ENCODE measurements around the gene OSBPL10. TPM values are rescaled to one million over a fixed set of nuclear protein-coding genes. Genes with fewer than 3 reads are reported as not detected.

OSBPL10 gene
- total RNA-seq, 1 donor: 7.6 TPM

DNA sequence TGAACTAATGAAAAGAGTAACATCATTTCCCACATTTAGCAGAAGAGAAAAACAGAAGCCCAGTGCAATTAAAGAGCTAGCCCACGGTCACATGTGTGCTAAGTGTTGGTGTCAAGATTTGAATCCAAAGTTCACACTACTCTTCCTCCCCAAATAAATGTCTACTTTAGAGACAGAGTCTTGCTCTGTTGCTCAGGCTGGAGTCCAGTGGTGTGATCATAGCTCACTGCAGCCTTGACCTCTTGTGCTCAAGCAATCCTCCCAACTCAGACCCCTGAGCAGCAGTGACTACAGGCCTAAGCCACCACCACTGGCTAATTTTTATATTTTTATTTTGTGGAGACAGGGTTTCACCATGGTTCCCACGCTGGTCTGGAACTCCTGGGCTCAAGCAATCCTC lies 4.8 kb downstream of the OSBPL10 start:
- peaks cover 14% of the 10 kb centered on the region for H3K4me1 ChIP-seq (ENCODE audit: insufficient read depth, low read length)
- no peak overlapping the region for H3K4me3 ChIP-seq (ENCODE audit: low read length)
- no peaks in the 10 kb centered on the region for H3K9me3 ChIP-seq (ENCODE audit: low read depth, low read length)
- H3K27me3 ChIP-seq (ENCODE audit: insufficient read depth, low read length): peaks cover 33% of the 10 kb centered on the region

DNA sequence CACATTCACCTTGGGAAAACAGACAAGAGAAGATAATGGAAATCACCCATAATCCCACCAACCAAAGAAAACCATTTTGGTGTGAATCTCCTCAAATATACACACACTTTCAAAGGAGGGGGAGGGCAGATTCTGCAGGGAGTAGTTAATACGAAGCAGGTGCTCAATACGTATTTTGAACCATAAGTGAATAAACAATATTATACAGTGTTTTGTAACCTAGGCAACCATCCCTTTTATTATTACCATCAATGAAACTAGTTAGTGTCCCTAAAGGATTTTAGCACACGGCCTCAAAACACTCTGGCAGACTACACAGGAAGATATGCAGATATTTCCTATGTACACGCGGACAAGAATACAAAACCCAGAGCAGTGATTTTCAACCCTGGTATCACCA lies 6.1 kb downstream of the OSBPL10 start:
- Histone ChIP-seq H3K4me3 (ENCODE audit: low read length) (no peak overlapping the region), H3K9me3 (ENCODE audit: low read depth, low read length) (no peaks in the 10 kb centered on the region), H3K27me3 (ENCODE audit: insufficient read depth, low read length) (peaks cover 22% of the 10 kb centered on the region), H3K4me1 (ENCODE audit: insufficient read depth, low read length) (peaks cover 2% of the 10 kb centered on the region)

DNA sequence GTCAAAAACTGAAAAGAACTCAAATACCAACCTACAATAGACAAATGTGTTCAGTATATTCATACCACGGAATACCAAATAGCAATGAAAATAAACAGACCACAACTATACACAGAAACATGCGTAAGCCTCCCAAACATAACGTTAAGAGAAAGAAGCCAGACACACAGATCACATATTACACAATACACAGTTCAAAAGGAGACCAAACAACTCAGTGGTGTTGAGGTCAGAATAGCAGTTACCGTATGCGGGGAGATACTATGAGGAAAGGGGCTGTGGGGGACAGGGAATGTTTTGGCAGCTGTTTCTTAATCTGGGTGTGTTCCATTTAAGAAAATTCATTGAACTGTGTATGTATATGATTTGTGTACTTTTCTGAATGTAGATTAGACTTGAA lies 6.6 kb downstream of the OSBPL10 start:
- Histone ChIP-seq H3K4me3 (ENCODE audit: low read length) (no peak overlapping the region), H3K27me3 (ENCODE audit: insufficient read depth, low read length) (peaks cover 18% of the 10 kb centered on the region), H3K4me1 (ENCODE audit: insufficient read depth, low read length) (no peaks in the 10 kb centered on the region), H3K9me3 (ENCODE audit: low read depth, low read length) (no peaks in the 10 kb centered on the region)

DNA sequence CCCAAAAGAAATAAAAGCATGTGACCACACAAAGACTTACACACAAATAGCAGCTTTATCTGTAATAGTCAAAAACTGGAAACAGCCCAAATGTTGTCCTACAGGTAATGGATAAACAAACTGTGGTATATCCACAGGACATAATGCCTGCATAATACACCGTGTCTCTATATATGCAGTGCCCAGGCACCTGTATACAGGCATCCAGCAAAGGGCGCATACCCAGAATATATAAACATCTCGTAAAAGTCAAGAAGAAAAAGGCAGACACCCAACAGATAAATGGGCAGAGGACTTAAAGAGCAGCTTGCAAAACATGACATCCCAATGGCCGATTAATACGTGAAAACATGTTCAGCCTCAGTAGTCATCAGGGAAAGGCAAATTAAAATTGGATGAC lies 7.2 kb downstream of the OSBPL10 start:
- no peaks in the 10 kb centered on the region for H3K9me3 ChIP-seq (ENCODE audit: low read depth, low read length)
- H3K4me1 ChIP-seq (ENCODE audit: insufficient read depth, low read length): no peaks in the 10 kb centered on the region
- H3K4me3 ChIP-seq (ENCODE audit: low read length): no peak overlapping the region
- peaks cover 11% of the 10 kb centered on the region for H3K27me3 ChIP-seq (ENCODE audit: insufficient read depth, low read length)

DNA sequence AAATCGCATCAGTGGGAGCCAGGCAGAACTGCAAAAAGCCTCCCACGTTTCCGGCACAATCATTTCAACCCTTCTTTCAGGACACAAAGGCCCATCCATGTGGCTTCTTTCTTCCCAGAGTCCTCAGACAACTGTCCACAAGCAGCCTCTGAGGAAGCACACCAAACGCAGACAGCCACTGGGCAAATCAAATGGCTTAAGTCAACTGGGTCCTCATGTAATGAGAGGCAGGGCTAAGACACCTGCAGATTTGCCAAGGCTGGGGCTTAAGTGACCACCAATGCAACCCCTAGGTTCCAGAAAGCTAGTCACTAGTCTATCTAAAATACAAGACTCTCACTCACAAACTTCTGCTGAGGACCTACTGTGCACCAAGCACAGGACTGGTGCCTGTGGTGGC lies 8.0 kb downstream of the OSBPL10 start:
- Histone ChIP-seq H3K4me1 (ENCODE audit: insufficient read depth, low read length) (no peaks in the 10 kb centered on the region), H3K27me3 (ENCODE audit: insufficient read depth, low read length) (peaks cover 4% of the 10 kb centered on the region), H3K4me3 (ENCODE audit: low read length) (no peak overlapping the region), H3K9me3 (ENCODE audit: low read depth, low read length) (no peaks in the 10 kb centered on the region)

DNA sequence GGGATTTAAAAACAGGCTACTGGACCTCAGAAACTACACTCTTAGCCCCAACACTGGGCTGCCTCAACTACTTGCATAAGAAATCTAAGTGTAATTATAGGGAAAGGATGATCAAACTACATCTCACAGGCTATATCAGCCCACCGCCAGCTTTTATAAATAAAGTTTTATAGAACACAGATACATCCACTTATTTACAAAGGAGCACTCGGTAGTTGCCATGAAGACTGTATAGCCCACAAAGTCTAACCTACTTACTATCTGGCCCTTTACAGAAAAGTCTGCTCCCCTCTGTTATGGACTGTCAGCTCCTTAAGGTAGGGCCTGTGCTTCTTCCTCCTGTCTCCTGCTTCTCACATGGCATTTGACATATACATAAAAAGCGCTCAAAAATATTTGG lies 9.5 kb downstream of the OSBPL10 start:
- Histone ChIP-seq H3K9me3 (ENCODE audit: low read depth, low read length) (no peaks in the 10 kb centered on the region), H3K4me1 (ENCODE audit: insufficient read depth, low read length) (no peaks in the 10 kb centered on the region), H3K27me3 (ENCODE audit: insufficient read depth, low read length) (no peaks in the 10 kb centered on the region), H3K4me3 (ENCODE audit: low read length) (no peak overlapping the region)

DNA sequence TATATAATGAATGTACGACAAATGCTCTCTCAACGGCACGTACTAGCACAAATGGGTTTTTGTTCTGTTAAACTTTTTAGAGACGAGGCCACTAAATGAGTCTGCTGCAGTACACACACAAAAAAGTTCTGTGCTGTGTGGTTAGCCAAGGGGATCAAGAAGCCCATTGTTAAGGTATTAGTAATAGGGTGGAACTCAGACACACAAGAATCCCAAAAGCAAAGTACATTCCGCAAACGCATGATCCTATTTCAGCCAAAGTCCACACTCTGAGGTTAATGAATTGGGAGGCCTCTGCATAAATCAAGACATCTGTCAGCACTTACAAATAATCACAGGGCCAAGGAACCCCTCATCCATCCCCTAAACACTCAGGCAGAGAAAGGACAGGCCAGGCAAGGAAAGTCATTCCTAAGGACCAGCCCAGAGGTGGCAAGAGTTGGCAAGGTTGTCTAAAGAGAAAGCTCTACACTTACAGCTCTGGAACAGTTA lies 12.1 kb downstream of the OSBPL10 start:
- Histone ChIP-seq H3K4me3 (ENCODE audit: low read length) (no peak overlapping the region), H3K27me3 (ENCODE audit: insufficient read depth, low read length) (no peaks in the 10 kb centered on the region), H3K9me3 (ENCODE audit: low read depth, low read length) (no peaks in the 10 kb centered on the region), H3K4me1 (ENCODE audit: insufficient read depth, low read length) (no peaks in the 10 kb centered on the region)

DNA sequence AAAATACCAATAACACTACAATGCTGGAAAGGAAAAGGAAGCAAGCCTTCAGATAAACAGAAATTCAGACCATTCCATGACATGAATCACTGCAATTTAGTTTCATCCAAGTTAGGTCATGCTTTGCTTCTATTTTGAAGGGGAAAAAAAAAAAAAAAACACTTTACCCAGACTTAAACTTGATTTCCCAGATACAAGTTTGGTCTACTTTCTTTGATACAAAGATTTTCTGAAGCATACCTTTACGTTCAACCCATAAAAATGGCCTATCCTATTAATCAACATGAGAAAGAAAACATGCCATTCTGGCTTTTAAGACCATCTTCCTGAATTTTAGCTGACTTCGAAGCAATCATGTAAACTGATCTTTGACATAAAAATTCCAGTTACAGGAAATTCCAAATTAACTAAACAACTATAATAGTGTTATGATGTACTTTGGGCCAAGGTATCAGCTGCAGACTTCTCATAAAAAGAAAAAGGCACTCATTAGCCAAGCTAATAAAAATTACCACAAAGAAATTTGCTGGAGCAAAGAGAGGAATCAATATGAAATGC lies 12.6 kb downstream of the OSBPL10 start:
- no peaks in the 10 kb centered on the region for H3K27me3 ChIP-seq (ENCODE audit: insufficient read depth, low read length)
- no peaks in the 10 kb centered on the region for H3K4me1 ChIP-seq (ENCODE audit: insufficient read depth, low read length)
- no peaks in the 10 kb centered on the region for H3K9me3 ChIP-seq (ENCODE audit: low read depth, low read length)
- H3K4me3 ChIP-seq (ENCODE audit: low read length): no peak overlapping the region

DNA sequence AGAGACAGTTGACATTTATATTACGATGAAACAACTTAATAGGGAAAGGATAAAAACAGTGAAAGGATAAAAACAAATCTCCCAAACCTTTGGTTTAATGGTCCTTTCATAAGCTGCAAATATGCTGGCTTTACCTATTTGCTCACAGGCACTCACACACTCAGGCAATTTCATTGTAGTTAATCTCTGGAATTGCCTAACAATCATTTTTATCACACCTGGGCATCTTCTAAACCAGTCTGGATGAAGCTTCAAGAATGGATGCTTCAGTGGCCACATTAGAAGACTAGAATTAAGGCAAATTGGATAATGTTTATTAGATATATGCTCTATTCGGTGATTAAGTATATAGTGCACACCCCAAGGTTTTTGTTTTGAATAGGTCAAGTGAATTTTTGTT lies 13.5 kb downstream of the OSBPL10 start:
- Histone ChIP-seq H3K9me3 (ENCODE audit: low read depth, low read length) (no peaks in the 10 kb centered on the region), H3K4me3 (ENCODE audit: low read length) (no peak overlapping the region), H3K27me3 (ENCODE audit: insufficient read depth, low read length) (no peaks in the 10 kb centered on the region), H3K4me1 (ENCODE audit: insufficient read depth, low read length) (peaks cover 5% of the 10 kb centered on the region)

DNA sequence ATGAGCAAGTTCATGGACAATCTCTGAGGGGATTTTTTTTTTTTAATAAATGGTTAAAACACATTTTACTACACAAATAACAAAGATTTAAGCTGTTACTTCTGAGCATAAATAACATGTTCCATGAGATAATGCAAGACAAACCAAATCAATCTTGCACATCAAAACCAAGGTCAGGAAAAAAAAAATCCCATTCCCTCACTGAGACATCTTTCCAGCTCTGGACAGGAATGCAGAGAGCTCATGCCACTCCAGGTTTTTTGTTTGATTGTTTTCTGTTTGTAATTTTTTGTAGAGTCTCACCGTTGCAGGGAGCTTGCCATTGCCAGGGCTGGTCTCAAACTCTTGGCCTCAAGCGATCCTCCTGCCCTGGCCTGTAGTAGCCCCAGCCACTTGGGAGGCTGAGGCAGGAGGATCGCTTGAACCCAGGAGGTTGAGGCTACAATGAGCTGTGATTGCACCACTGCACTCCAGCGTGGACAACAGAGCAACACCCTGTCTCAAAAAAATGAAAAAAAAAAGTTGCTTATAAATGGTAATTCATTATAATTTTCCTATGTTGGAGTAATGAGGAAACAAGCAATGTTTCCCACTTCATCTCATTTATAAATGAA lies 14.0 kb downstream of the OSBPL10 start:
- Histone ChIP-seq H3K4me1 (ENCODE audit: insufficient read depth, low read length) (peaks cover 7% of the 10 kb centered on the region), H3K27me3 (ENCODE audit: insufficient read depth, low read length) (no peaks in the 10 kb centered on the region), H3K9me3 (ENCODE audit: low read depth, low read length) (no peaks in the 10 kb centered on the region), H3K4me3 (ENCODE audit: low read length) (no peak overlapping the region)

DNA sequence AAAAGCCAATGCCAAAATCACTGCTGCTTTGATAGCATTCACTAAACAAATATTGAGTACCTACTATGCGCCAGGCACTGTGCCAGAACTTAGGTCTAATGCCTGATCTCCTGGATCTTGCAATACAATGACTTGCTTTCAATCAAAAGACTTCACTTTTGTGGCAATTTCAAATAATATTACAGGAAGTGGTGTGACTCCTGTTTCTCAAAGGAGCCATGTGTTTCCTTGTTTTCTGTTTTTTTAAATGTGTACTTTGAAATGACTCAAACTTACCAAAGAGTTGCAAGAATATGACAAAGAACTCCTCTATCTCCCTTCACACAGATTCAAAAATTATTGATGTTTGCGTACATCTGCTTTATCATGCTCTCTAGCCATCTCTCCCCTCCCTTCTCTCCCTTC lies 18.3 kb downstream of the OSBPL10 start:
- H3K4me1 ChIP-seq (ENCODE audit: insufficient read depth, low read length): peaks cover 11% of the 10 kb centered on the region
- no peaks in the 10 kb centered on the region for H3K9me3 ChIP-seq (ENCODE audit: low read depth, low read length)
- H3K4me3 ChIP-seq (ENCODE audit: low read length): no peak overlapping the region
- H3K27me3 ChIP-seq (ENCODE audit: insufficient read depth, low read length): no peaks in the 10 kb centered on the region

DNA sequence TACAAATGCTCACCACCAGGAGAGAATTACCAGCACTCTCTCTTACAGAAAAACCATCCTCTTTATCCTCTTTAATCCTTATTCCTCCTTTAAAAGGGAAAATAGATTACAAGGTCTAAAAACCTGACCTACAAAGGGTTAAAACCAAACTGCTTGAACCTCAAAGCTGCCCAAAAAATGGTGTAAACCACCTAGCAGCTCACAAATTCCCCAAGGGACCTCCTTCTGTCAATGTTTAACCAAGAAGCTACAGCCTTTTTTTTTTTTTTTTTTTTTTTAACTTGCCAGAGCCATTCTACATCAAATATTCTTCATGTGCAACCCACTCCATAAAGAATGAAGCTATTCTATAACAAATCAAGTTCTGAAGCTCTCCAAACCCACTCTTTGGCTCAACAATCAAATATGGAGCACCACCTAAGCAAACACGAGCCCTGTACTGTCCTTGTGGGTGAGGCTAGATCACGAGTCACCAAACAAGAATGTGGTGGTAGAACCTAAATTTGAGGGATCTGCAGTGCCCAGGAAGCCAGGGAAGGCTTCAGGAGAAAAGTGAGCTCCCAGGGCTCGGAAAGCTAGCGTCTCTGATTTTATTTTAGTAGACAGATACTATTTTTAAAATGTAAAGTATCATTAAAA lies 20.1 kb downstream of the OSBPL10 start:
- H3K9me3 ChIP-seq (ENCODE audit: low read depth, low read length): no peaks in the 10 kb centered on the region
- peaks cover 11% of the 10 kb centered on the region for H3K4me1 ChIP-seq (ENCODE audit: insufficient read depth, low read length)
- no peak overlapping the region for H3K4me3 ChIP-seq (ENCODE audit: low read length)
- no peaks in the 10 kb centered on the region for H3K27me3 ChIP-seq (ENCODE audit: insufficient read depth, low read length)

DNA sequence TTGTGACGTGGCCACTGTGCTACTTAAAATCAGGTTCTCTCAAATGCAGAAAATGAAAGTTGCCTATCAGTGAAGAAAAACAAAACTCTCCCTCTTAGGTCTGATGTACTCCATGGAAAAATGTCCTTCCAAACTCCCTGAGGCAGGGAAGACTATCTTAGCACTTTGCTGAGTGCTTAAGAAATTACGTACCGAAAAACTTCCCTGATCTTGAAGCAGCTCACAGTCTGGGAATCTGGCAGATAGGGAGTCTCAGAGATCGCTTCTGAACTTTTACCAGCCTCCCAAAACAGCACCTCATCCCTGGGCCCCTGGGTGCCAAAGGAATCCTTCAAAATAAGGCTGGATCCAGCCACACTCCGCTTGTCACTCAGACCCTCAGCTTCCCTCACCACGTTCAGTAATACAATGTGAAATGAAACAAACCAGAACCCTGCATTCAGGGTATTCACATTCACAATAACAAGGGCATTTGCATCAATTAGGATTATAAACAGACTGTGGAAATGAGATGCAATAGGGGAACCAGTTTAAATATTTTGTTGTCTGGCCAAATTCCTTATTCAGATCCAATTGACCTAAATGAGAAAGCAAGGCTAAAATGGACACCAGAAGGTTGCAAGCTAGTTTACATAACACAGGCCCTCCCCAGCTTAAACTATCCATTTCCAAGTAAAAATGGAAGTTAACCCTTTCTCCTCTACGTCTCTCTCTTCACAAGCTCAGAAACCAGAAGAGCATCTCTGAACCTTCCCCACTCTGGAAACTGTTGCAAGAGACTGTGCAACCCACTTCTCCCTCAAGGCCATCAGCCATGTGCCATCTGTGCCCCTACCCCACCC lies 20.9 kb downstream of the OSBPL10 start:
- Histone ChIP-seq H3K9me3 (ENCODE audit: low read depth, low read length) (no peaks in the 10 kb centered on the region), H3K4me1 (ENCODE audit: insufficient read depth, low read length) (peaks cover 11% of the 10 kb centered on the region), H3K4me3 (ENCODE audit: low read length) (no peak overlapping the region), H3K27me3 (ENCODE audit: insufficient read depth, low read length) (no peaks in the 10 kb centered on the region)

DNA sequence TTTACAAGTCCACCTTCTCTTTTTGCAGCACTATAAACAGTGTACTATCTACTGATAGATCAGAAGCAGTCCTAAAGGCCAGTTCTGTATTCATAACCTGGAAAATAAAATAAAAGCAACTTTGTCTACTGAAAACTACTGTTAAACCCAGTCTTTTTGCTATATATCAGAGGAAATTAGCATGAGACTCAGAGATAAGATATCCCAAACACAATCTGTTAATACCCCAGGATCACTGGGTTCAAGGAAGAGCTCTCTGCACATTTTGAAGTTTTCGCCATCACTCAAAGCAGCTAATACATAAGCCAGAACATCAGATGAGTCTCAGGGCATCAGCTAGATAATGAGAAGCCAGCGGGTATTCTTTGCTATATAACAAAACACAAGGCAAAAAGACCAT lies 21.8 kb downstream of the OSBPL10 start:
- Histone ChIP-seq H3K27me3 (ENCODE audit: insufficient read depth, low read length) (no peaks in the 10 kb centered on the region), H3K4me1 (ENCODE audit: insufficient read depth, low read length) (peaks cover 11% of the 10 kb centered on the region), H3K9me3 (ENCODE audit: low read depth, low read length) (no peaks in the 10 kb centered on the region), H3K4me3 (ENCODE audit: low read length) (no peak overlapping the region)

DNA sequence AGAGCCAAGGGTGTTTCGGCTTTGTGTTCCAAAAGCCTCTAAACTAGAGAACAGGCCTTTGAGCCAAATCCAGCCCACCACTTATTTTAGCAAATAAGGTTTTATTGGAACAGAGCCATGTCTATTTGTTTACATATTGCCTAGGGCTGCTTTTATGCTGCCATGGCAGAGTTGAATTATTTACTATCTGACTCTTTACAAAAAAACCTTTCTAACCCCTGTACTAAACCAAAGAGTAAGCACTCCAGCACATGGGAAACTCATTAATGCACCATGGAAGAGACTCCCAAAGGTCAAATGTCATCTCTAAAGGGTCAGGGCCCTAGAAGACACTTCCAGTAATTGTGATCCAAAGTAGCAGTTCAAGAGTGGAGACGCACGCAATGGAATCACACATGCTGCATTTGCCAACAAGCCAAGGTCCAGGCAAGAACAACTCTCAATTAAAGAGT lies 22.3 kb downstream of the OSBPL10 start:
- Histone ChIP-seq H3K9me3 (ENCODE audit: low read depth, low read length) (no peaks in the 10 kb centered on the region), H3K4me1 (ENCODE audit: insufficient read depth, low read length) (peaks cover 11% of the 10 kb centered on the region), H3K4me3 (ENCODE audit: low read length) (no peak overlapping the region), H3K27me3 (ENCODE audit: insufficient read depth, low read length) (no peaks in the 10 kb centered on the region)
